Bronchial epithelial cell (primary cell): ENCODE results near the gene RAD51B. TPM values are rescaled to one million over a fixed set of nuclear protein-coding genes. Genes with fewer than 3 reads are reported as not detected.
A peak's percentile ranks its signal among the peaks of the same experiment; 100 is the strongest.

Experiments
- DNase-seq: peaks from one replicate; pipeline ENCODE4 v3.0.0-alpha.2; 2010; ENCODE audit warnings: low read depth
- FAIRE-seq: peaks from 2 replicates; lab custom pipeline; 2011; peaks lifted over from hg19 to GRCh38; lab: Jason Lieb, UNC
- H3K27me3 ChIP-seq: 2 replicates; pipeline ENCODE4 v1.5.1; 2011; ENCODE audit warnings: low read length; ENCODE audit not compliant: control insufficient read depth, insufficient read depth
- H3K36me3 ChIP-seq: 2 replicates; pipeline ENCODE4 v1.5.1; 2011; ENCODE audit warnings: low read length; ENCODE audit not compliant: control insufficient read depth, insufficient read depth
- H3K4me3 ChIP-seq: 2 replicates; pipeline ENCODE4 v1.5.1; 2011; ENCODE audit warnings: mild to moderate bottlenecking, low read depth, low read length, control low read depth
- total RNA-seq: library from RNA; depleted of rRNA; stranded (reverse); fragments of >200 nt; gene quantifications from 2 replicates; pipeline ENCODE4 v1.2.1, GENCODE V29; 2014
- TF ChIP-seq, protein P1 (sequence below): IDR thresholded peaks from 2 replicates; pipeline ENCODE4 v1.5.1; 2011; ENCODE audit warnings: mild to moderate bottlenecking, moderate library complexity, low read length, control low read depth, inconsistent platforms; ENCODE audit not compliant: insufficient read depth, severe bottlenecking

Gene RAD51B
- total RNA-seq, 1 donor from 2014 or later: 12.1 TPM

DNA sequence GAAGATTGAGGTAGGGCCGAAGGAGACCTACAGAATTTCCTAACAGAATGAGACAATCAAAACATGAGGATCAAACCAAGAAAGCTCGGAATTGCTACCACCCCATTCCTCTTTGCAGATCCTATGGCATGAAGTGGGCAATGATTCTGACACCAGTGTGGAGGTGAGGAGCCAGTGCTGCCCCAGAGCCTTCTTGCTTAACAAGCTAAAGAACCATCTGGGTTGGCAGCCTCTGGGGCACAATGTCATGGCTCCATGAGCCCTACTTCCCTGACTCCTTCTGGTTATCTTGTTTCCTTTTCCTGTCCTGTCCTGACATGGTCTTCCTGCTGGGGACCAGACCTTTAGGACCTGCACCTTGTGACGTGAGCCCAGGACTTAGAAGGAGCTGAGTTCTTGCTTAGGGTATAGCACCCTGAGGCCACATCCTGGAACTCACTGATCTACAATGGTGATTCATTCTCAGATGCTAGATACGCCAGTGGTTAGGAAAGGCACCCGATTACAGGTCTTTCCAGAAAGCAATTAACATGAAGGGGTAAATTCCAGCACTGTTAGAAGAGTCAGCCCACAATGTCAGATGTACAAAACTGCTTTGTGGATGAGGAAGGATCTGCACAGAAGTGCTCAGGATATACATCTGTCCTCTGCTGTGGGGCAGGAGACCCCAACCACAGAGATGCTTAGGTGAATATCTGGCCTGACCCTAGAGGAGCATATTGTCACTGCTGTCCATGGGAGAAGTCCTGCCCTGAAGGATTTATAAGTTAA lies 649.0 kb downstream of the RAD51B start:
- H3K4me3 ChIP-seq: no peak overlapping the region
- TF ChIP-seq, protein P1, sequence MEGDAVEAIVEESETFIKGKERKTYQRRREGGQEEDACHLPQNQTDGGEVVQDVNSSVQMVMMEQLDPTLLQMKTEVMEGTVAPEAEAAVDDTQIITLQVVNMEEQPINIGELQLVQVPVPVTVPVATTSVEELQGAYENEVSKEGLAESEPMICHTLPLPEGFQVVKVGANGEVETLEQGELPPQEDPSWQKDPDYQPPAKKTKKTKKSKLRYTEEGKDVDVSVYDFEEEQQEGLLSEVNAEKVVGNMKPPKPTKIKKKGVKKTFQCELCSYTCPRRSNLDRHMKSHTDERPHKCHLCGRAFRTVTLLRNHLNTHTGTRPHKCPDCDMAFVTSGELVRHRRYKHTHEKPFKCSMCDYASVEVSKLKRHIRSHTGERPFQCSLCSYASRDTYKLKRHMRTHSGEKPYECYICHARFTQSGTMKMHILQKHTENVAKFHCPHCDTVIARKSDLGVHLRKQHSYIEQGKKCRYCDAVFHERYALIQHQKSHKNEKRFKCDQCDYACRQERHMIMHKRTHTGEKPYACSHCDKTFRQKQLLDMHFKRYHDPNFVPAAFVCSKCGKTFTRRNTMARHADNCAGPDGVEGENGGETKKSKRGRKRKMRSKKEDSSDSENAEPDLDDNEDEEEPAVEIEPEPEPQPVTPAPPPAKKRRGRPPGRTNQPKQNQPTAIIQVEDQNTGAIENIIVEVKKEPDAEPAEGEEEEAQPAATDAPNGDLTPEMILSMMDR: no peak
- FAIRE-seq (no peak), DNase-seq (peak; percentile 95)
- H3K27me3 ChIP-seq: no peaks in the 10 kb centered on the region
- H3K36me3 ChIP-seq: no peaks in the 10 kb centered on the region

DNA sequence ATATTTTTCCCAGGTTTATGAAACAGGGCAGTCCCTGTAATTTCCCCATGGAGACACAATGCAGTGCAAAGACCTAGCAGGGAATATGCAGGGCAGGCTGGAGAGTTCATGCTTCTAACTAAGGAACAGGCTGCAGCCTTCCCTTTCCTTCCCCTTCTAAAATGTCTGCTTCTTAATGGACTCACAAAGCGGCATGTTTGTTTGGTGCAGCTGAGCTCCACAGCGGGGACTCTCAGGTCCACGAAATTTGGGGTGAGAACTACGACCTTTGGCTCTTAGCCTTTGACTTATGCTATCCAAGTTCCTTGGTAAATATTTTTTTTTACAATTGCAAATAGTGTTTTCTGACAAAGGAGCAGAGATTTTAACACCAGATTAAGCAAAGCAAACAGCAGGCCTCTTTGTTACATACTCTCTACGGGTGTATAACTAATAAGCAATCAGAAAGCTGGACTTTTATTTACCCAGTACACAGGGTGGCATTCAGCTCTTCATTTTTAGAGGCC lies 649.7 kb downstream of the RAD51B start:
- FAIRE-seq (no peak), DNase-seq (no peak)
- Histone ChIP-seq H3K4me3 (no peak overlapping the region), H3K27me3 (no peaks in the 10 kb centered on the region), H3K36me3 (no peaks in the 10 kb centered on the region)
- TF ChIP-seq, protein P1: no peak

DNA sequence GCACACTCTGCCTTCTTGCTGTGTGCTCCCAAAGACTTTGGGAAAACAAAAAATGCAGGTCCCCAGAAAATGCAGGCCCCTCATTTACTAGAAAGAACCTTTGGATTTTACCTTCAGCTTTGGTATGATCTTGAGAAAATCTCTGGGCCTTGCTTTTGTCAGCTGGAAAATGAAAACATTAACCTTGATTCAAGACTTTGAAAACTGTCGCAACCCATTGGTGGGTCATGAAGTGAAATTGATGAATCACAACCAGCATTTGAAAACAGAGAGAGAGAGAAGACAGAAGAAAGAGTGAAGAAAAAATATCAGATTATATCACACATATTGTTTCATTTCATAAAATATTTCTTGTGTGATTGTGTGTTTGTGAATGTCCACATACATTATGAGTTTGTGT lies 650.8 kb downstream of the RAD51B start:
- Histone ChIP-seq H3K36me3 (no peaks in the 10 kb centered on the region), H3K27me3 (no peaks in the 10 kb centered on the region), H3K4me3 (no peak overlapping the region)
- TF ChIP-seq, protein P1: no peak
- FAIRE-seq: no peak
- DNase-seq: peak; percentile 44

DNA sequence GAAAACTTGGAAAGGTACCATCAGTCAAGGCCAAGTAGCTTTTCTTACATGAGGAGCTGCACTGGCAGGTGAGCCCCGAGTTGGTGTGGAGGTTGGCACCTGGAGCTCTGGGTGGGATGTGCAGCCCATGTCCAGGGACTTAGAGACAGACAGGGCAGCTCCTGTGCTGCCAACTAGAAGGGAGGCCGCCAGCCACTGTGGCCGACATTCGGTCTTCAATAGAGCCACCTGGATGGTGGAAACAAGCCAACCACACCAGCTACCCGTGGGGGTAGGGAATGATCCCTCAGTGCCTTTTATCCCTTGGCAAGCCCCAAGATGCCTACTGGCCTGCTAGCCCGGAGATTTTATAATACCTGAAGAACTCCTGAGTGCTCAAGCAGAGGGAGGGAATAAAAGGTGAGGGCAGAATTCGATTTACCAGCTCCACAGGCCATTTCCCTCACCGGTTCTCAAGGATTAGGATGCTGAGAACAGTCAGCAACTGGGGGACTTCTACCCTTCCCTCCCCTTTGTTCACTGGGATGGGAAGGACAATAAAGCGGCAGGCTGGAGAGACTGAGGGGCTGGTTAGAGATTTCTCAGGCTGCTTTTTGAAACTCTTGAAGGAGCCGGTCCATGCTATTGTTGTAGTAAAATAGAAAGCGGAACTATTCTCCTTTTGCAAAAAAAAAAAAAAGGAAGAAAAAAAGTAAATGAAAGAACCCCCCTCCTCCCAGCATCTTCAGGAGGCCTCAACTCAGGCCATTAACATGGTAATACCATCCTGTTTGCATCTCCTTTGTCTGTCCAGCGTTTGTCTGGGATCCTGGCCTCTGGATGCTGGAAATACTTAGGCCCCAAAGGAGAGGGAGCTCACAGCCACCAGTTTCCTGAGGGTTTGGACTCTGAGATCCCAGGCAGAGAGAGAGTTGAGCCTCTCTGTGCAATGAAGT lies 651.7 kb downstream of the RAD51B start:
- DNase-seq: no peak
- Histone ChIP-seq H3K4me3 (no peak overlapping the region), H3K36me3 (no peaks in the 10 kb centered on the region), H3K27me3 (no peaks in the 10 kb centered on the region)
- TF ChIP-seq, protein P1: no peak
- FAIRE-seq: no peak

DNA sequence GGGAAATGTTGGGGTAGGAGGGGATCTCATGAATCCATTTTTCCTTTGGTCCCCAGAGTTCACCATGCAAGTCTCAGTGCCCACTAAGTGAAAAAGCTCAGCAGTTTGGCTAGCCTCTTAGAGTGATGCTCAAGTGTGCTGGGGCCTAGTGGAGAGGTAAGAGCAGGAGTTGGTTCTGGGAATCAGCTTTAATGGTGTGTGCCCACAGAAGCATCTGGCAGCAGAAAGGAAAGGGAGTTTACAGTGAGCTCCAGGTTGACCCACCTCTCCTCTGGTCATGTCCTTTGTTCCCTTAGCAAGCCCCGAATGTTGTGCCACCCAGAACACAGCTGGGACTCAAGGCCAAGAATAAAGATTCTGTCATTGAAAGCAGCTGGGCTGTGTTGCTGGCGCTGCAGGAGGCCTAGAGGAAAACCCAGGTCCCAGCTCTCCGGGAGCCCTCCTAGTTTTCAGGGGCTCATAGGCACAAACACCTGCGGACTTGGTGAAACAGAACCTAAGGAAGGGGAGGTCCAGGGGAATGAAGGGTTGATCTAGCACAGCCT lies 652.5 kb downstream of the RAD51B start:
- FAIRE-seq (no peak), DNase-seq (no peak)
- no peaks in the 10 kb centered on the region for H3K36me3 ChIP-seq
- no peak overlapping the region for H3K4me3 ChIP-seq
- TF ChIP-seq, protein P1: no peak
- H3K27me3 ChIP-seq: no peaks in the 10 kb centered on the region
